ENCODE results near the gene FGFR3. TPM values are rescaled to one million over a fixed set of nuclear protein-coding genes. Genes with fewer than 3 reads are reported as not detected.

Gene FGFR3
- total and polyA plus RNA-seq, 2 of the 8 experiments (the other 6 are each of a cell fraction or from before 2014, with no cell fraction given): 9.0 to 19.5 TPM

DNA sequence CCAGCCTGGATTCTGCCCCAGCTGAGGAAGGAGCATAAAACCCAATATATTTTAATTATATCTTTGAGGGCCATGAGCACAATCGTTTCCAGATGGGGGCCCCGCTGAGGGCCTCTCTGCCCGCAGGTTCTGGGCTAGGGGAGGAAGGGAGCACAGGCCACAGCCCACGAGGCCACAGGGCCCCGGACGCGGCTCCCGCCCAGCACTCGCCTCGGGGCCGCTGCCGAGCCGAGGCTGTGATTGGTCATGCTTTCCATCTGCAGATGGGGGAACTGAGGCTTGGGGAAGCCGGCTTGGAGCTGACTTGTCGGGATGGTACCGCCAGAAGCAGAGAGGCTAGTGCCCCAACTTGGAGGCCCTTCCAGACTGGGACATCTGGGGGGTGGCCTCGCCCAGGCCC, 37.8 kb upstream of the FGFR3 start:
- Histone ChIP-seq H3K9me3 (ENCODE audit: insufficient read depth in 2 of 2, low read depth in 1 of 2, low read length in 1 of 2) (no peaks in the 10 kb centered on the region), H4K91ac (replicated peaks; ENCODE audit: insufficient read length, low read length) (no peak overlapping the region), H4K8ac (ENCODE audit: extremely low read depth, insufficient read depth, low read length) (peak overlapping the region; percentile 51; the same call in 1 of the 2 replicates), H3K36me3 (ENCODE audit: control insufficient read depth in 2 of 4, insufficient read depth in 4 of 4, low read length in 3 of 4) (no peaks in the 10 kb centered on the region), H3K23ac (ENCODE audit: insufficient read length) (no peak overlapping the region), H3K27me3 (replicated peaks in 1 of 4; ENCODE audit: control insufficient read depth in 3 of 4, extremely low read depth in 1 of 4, insufficient read depth in 3 of 4, low read length in 3 of 4) (no peaks in the 10 kb centered on the region), H3K9ac (replicated peaks in 1 of 4; ENCODE audit: extremely low read depth in 1 of 4, low read depth in 3 of 4, low read length in 3 of 4) (no peak overlapping the region), H3K14ac (ENCODE audit: insufficient read length) (no peak overlapping the region), H3K23me2 (ENCODE audit: low read depth, low read length) (no peaks in the 10 kb centered on the region), H2AFZ (ENCODE audit: low read length) (no peak overlapping the region), H2BK5ac (ENCODE audit: low read depth, low read length) (no peak overlapping the region), H2BK120ac (replicated peaks; ENCODE audit: low read depth, low read length) (no peak overlapping the region), H2BK12ac (ENCODE audit: low read depth, low read length) (no peak overlapping the region), H2AK5ac (ENCODE audit: low read depth, low read length) (0 out of 2 replicates have a peak overlapping the region, but pooled peaks have one; percentile 24), H3K4me2 (ENCODE audit: insufficient read depth in 1 of 2, low read depth in 2 of 2, low read length in 2 of 2) (no peak overlapping the region), H3K79me1 (ENCODE audit: low read depth, low read length) (no peaks in the 10 kb centered on the region), H3K56ac (replicated peaks; ENCODE audit: insufficient read length, low read depth, low read length) (no peak overlapping the region), H4K20me1 (replicated peaks in 1 of 2; ENCODE audit: control insufficient read depth in 1 of 2, insufficient read depth in 2 of 2, low read length in 2 of 2) (no peaks in the 10 kb centered on the region), H3K4me1 (replicated peaks in 1 of 4; ENCODE audit: control insufficient read depth in 3 of 4, insufficient read depth in 4 of 4, low read length in 3 of 4) (peaks cover 0 to 15% (median 6%) of the 10 kb centered on the region in 4 experiments; a peak in 4 of 7 replicates), H3K18ac (ENCODE audit: extremely low read depth, low read length) (no peak overlapping the region), H4K5ac (ENCODE audit: insufficient read length, low read depth, low read length) (no peak overlapping the region), H3K27ac (ENCODE audit: low read depth, low read length) (no peak overlapping the region), H3K4ac (replicated peaks; ENCODE audit: insufficient read length, low read depth, low read length) (no peak overlapping the region), H2BK20ac (ENCODE audit: low read length) (no peak overlapping the region), H2BK15ac (ENCODE audit: low read length) (no peak overlapping the region), H3K79me2 (ENCODE audit: control insufficient read depth in 1 of 2, insufficient read depth in 2 of 2, low read length in 2 of 2) (no peaks in the 10 kb centered on the region), H3K4me3 (ENCODE audit: extremely low read depth in 1 of 4, insufficient read depth in 2 of 4, low read depth in 3 of 4, low read length in 4 of 4) (no peak overlapping the region)
- ChIA-PET CTCF (ENCODE audit: partially characterized antibody) (interaction anchor here (1.2 to 71.2 kb wide), 3 partner anchors 10 to 88 kb away, joined by 3 to 2507 read pairs (median 2507); partner anchors contain the start of gene FGFR3), POLR2A (ENCODE audit: partially characterized antibody) (interaction anchor here (0.6 to 1.6 kb wide), 4 partner anchors 10 to 96 kb away, joined by 3 read pairs; no protein-coding TSS in a partner anchor)
- TF ChIP-seq ZNF274 (IDR thresholded peaks at IDR 0.05; ENCODE audit: borderline replicate concordance, extremely low read depth, low read length) (no peak), CHD2 (IDR thresholded peaks at IDR 0.05; ENCODE audit: low read length) (no peak), CBX5 (IDR thresholded peaks at IDR 0.05; ENCODE audit: low read depth, low read length) (no peak), RBBP5 (IDR thresholded peaks at IDR 0.05; ENCODE audit: borderline replicate concordance, low read depth, low read length) (no peak), CBX8 (IDR thresholded peaks at IDR 0.05; ENCODE audit: borderline replicate concordance, low read depth, low read length) (no peak), CREB1 (IDR thresholded peaks at IDR 0.05) (no peak), CTBP2 (IDR thresholded peaks at IDR 0.05; ENCODE audit: borderline replicate concordance, insufficient read depth, insufficient read length, low read length) (no peak), TCF12 (IDR thresholded peaks at IDR 0.05; ENCODE audit: low read depth, low read length) (no peak), CEBPB (IDR thresholded peaks at IDR 0.05; ENCODE audit: low read depth, low read length) (no peak), JUN (IDR thresholded peaks at IDR 0.05; ENCODE audit: low read depth, low read length) (no peak), CHD1 (IDR thresholded peaks at IDR 0.05; ENCODE audit: low read depth, low read length) (no peak), POLR2A (IDR thresholded peaks at IDR 0.05; ENCODE audit: control extremely low read depth in 1 of 2, low read depth in 2 of 2, low read length in 2 of 2) (no peak), BACH1 (IDR thresholded peaks at IDR 0.05; ENCODE audit: low read length) (no peak), RXRA (IDR thresholded peaks at IDR 0.05; ENCODE audit: insufficient read depth, low read depth, low read length) (no peak)
- FAIRE-seq (no peak), DNase-seq (ENCODE audit: low read depth in 1 of 2, low spot score in 2 of 2) (no peak)
- 94% methylated on average over 17 of the region's 17 CpGs; no CpG with 5 or more reads in 1 of the 2 experiments for WGBS, 2 experiments (ENCODE audit: extremely low coverage in 1 of 2, insufficient coverage in 1 of 2, insufficient read length in 1 of 2, insufficient replicate concordance in 2 of 2, low coverage in 1 of 2, low lambda C conversion rate in 2 of 2, missing lambda C conversion rate in 1 of 2)

Data from H1 (cell line).